Liver (tissue), 9 donors: ENCODE measurements around the gene DNHD1. TPM values are rescaled to one million over a fixed set of nuclear protein-coding genes. Genes with fewer than 3 reads are reported as not detected.

Experiments
- DNase-seq: peaks from one replicate; pipeline ENCODE4 v3.0.0-alpha.2; 2017; ENCODE audit warnings: low spot score
- H3K27ac ChIP-seq, 2 donors: one replicate each; pipeline ENCODE4 v1.7.0; 2013; ENCODE audit warnings: inconsistent platforms in 2 of 2, low read length in 2 of 2, control low read depth in 1 of 2, low read depth in 1 of 2, mild to moderate bottlenecking in 1 of 2
- H3K27me3 ChIP-seq, 4 donors: one replicate each; pipeline versions ENCODE4 v1.6.1 to v1.7.0; 2013; ENCODE audit warnings: low read length in 3 of 4, inconsistent platforms in 1 of 4, mild to moderate bottlenecking in 1 of 4, moderate library complexity in 1 of 4; ENCODE audit not compliant: control insufficient read depth in 4 of 4, insufficient read depth in 4 of 4
- H3K36me3 ChIP-seq, 4 donors: one replicate each; pipeline versions ENCODE4 v1.6.1 to v1.7.0; 2013; ENCODE audit warnings: low read length in 3 of 4, mild to moderate bottlenecking in 3 of 4, low read depth in 1 of 4, moderate library complexity in 1 of 4; ENCODE audit not compliant: control insufficient read depth in 4 of 4, insufficient read depth in 3 of 4
- H3K4me1 ChIP-seq, 4 donors: one replicate each; pipeline versions ENCODE4 v1.6.1 to v1.7.0; 2013; ENCODE audit warnings: low read length in 3 of 4, mild to moderate bottlenecking in 3 of 4, moderate library complexity in 1 of 4; ENCODE audit not compliant: control insufficient read depth in 4 of 4, insufficient read depth in 4 of 4
- H3K4me3 ChIP-seq, 3 donors: one replicate each; pipeline versions ENCODE4 v1.6.1 to v1.7.0; 2013; ENCODE audit warnings: low read length in 3 of 3, control low read depth in 1 of 3, low read depth in 1 of 3, mild to moderate bottlenecking in 1 of 3
- H3K9ac ChIP-seq, 2 donors: one replicate each; pipeline ENCODE4 v1.7.0; 2013; ENCODE audit warnings: low read length in 2 of 2, mild to moderate bottlenecking in 2 of 2, moderate library complexity in 2 of 2, control low read depth in 1 of 2, low read depth in 1 of 2
- H3K9me3 ChIP-seq, 4 donors: one replicate each; pipeline versions ENCODE4 v1.6.1 to v1.7.0; 2013; ENCODE audit warnings: low read length in 3 of 4; ENCODE audit not compliant: control insufficient read depth in 4 of 4
- ATF3 ChIP-seq: IDR thresholded peaks from 2 replicates; pipeline ENCODE4 v1.6.1; 2016; ENCODE audit warnings: antibody characterized with exemption
- CTCF ChIP-seq: fragments of 150-350 bp; IDR thresholded peaks from 2 replicates; pipeline ENCODE4 v1.5.1; 2017; ENCODE audit warnings: improper control_type of control experiment, low read depth, low read length; ENCODE audit not compliant: missing input control
- EGR1 ChIP-seq, 2 donors: IDR thresholded peaks; 2 replicates each; pipeline ENCODE4 v1.6.1; 2016 to 2018; ENCODE audit warnings: antibody characterized with exemption in 2 of 2, low read depth in 2 of 2
- FOXA1 ChIP-seq: IDR thresholded peaks from 2 replicates; pipeline ENCODE4 v1.6.1; 2016; ENCODE audit warnings: antibody characterized with exemption
- FOXA2 ChIP-seq: IDR thresholded peaks from 2 replicates; pipeline ENCODE4 v1.6.1; 2016; ENCODE audit warnings: antibody characterized with exemption
- GABPA ChIP-seq, 2 donors: IDR thresholded peaks in 1 of 2; conservative IDR thresholded peaks in 1 of 2; 2 replicates each; pipeline ENCODE4 v1.6.1; 2016; ENCODE audit warnings: antibody characterized with exemption in 2 of 2, mild to moderate bottlenecking in 1 of 2, moderate library complexity in 1 of 2
- HNF4A ChIP-seq, 2 donors: conservative IDR thresholded peaks; 2 replicates each; pipeline ENCODE4 v1.6.1; 2016; ENCODE audit warnings: antibody characterized with exemption in 2 of 2, mild to moderate bottlenecking in 2 of 2
- HNF4G ChIP-seq: IDR thresholded peaks from 2 replicates; pipeline ENCODE4 v1.6.1; 2016; ENCODE audit warnings: antibody characterized with exemption
- JUND ChIP-seq, 2 donors: IDR thresholded peaks; 2 replicates each; pipeline ENCODE4 v1.6.1; 2016; ENCODE audit warnings: antibody characterized with exemption in 2 of 2
- MAX ChIP-seq: IDR thresholded peaks from 2 replicates; pipeline ENCODE4 v1.6.1; 2016; ENCODE audit warnings: antibody characterized with exemption
- NR2F2 ChIP-seq: IDR thresholded peaks from 2 replicates; pipeline ENCODE4 v1.6.1; 2016; ENCODE audit warnings: antibody characterized with exemption
- RAD21 ChIP-seq, 2 donors: IDR thresholded peaks; 2 replicates each; pipeline ENCODE4 v1.6.1; 2016; ENCODE audit warnings: antibody characterized with exemption in 2 of 2, mild to moderate bottlenecking in 2 of 2
- REST ChIP-seq: IDR thresholded peaks from 2 replicates; pipeline ENCODE4 v1.6.1; 2016; ENCODE audit warnings: antibody characterized with exemption, mild to moderate bottlenecking
- RXRA ChIP-seq, 2 donors: IDR thresholded peaks; 2 replicates each; pipeline ENCODE4 v1.6.1; 2017 to 2018; ENCODE audit warnings: antibody characterized with exemption in 2 of 2, mild to moderate bottlenecking in 1 of 2
- SP1 ChIP-seq: IDR thresholded peaks from 2 replicates; pipeline ENCODE4 v1.6.1; 2018; ENCODE audit warnings: antibody characterized with exemption, mild to moderate bottlenecking
- TAF1 ChIP-seq: conservative IDR thresholded peaks from 2 replicates; pipeline ENCODE4 v1.6.1; 2016; ENCODE audit warnings: antibody characterized with exemption, mild to moderate bottlenecking
- YY1 ChIP-seq: IDR thresholded peaks from 2 replicates; pipeline ENCODE4 v1.6.1; 2016; ENCODE audit warnings: antibody characterized with exemption, mild to moderate bottlenecking
- ZBTB33 ChIP-seq: IDR thresholded peaks from 2 replicates; pipeline ENCODE4 v1.6.1; 2016; ENCODE audit warnings: antibody characterized with exemption
- WGBS: extraction: QIAGEN DNeasy Blood & Tissue Kit; methylation state at CpG from one replicate; pipeline ENCODE4 v1.1.7; 2013; 5-methylcytosine and 5-hydroxymethylcytosine counted together
- polyA plus RNA-seq, 2 donors: library from polyadenylated mRNA; stranded (reverse) in 1 of 2; unstranded in 1 of 2; fragments of 200-250 nt in 1 of 2; fragments of >200 nt in 1 of 2; fragmentation: Nextera tagmentation in 1 of 2; extraction: Ambion mirVana in 1 of 2; gene quantifications; one replicate each; pipeline versions ENCODE4 v1.2.1 to v1.2.3, GENCODE V29; 2013 to 2015
- total RNA-seq, 2 donors: library from RNA; depleted of rRNA; stranded (reverse); fragments of >200 nt; gene quantifications; one replicate each; pipeline ENCODE4 v1.2.3, GENCODE V29; 2014
- donor health status: healthy.
- donor health status: healthy.
- donor health status: healthy.
- donor health status: healthy.
- donor health status: healthy.

Gene DNHD1
- total RNA-seq: 10 to 100 TPM in 1 of 2 donors, 1 to 10 TPM in 1; 3.8 to 23.6 TPM
- 1 to 10 TPM; 2.1 to 6.3 TPM for polyA plus RNA-seq

- Histone ChIP-seq H3K27me3 (no peaks in the 10 kb centered on the region), H3K27ac (no peak within 1 kb of the TSS), H3K9me3 (no peaks in the 10 kb centered on the region), H3K9ac (no peak within 1 kb of the TSS), H3K4me3 (no peak within 1 kb of the TSS), H3K36me3 (peaks cover 0 to 16% (median 6%) of the 10 kb centered on the region in 4 donors), H3K4me1 (peaks cover 0 to 4% (median 3%) of the 10 kb centered on the region in 4 donors)
- no peak for DNase-seq
- 82% methylated on average over 33 of the region's 33 CpGs for WGBS
- TF ChIP-seq EGR1 (IDR thresholded peaks at IDR 0.05; ENCODE audit: low read depth in 2 of 2) (no peak), FOXA1 (no peak), FOXA2 (no peak), HNF4A (conservative IDR thresholded peaks at IDR 0.05) (no peak), ATF3 (no peak), CTCF (no peak), TAF1 (no peak), JUND (IDR thresholded peaks at IDR 0.05) (no peak), YY1 (no peak), HNF4G (no peak), MAX (no peak), ZBTB33 (no peak), NR2F2 (no peak), SP1 (no peak), GABPA (IDR thresholded peaks at IDR 0.05 in 1 of 2, conservative IDR thresholded peaks at IDR 0.05 in 1 of 2) (no peak), RXRA (IDR thresholded peaks at IDR 0.05) (no peak), REST (no peak), RAD21 (IDR thresholded peaks at IDR 0.05) (no peak)
Observed at GRCh38 chr11:6497069-6497839, at the start of gene DNHD1. DNHD1 (plus strand) TSS chr11:6497280; CDS start chr11:6498216, 936 bp downstream.
